Measurements from ENCODE around the gene AHRR.

Gene AHRR

GRCh38 chr5:424301-425110 is 103.0 kb downstream of the AHRR start:
- Mint-ChIP-seq H3K9me3 (no peaks in the 10 kb centered on the region), H3K36me3 (ENCODE audit: low read depth) (peaks cover 13% of the 10 kb centered on the region), H3K27me3 (ENCODE audit: low read depth) (no peaks in the 10 kb centered on the region), H3K4me1 (ENCODE audit: low read depth) (peaks cover 9% of the 10 kb centered on the region), H3K4me3 (no peak overlapping the region), H3K27ac (no peak overlapping the region)

GRCh38 chr5:425714-426113 is 104.2 kb downstream of the AHRR start:
- no peak overlapping the region for H3K4me3 Mint-ChIP-seq
- no peak overlapping the region for H3K27ac Mint-ChIP-seq
- no peaks in the 10 kb centered on the region for H3K27me3 Mint-ChIP-seq (ENCODE audit: low read depth)
- no peaks in the 10 kb centered on the region for H3K9me3 Mint-ChIP-seq
- H3K4me1 Mint-ChIP-seq (ENCODE audit: low read depth): peaks cover 9% of the 10 kb centered on the region
- H3K36me3 Mint-ChIP-seq (ENCODE audit: low read depth): peaks cover 13% of the 10 kb centered on the region

GRCh38 chr5:426392-426976 is 105.0 kb downstream of the AHRR start:
- H3K4me1 Mint-ChIP-seq (ENCODE audit: low read depth): peaks cover 9% of the 10 kb centered on the region
- peak overlapping the region; percentile 1 for H3K27ac Mint-ChIP-seq

GRCh38 chr5:427415-428087 is 106.0 kb downstream of the AHRR start:
- H3K9me3 Mint-ChIP-seq: no peaks in the 10 kb centered on the region
- no peak overlapping the region for H3K4me3 Mint-ChIP-seq
- peaks cover 13% of the 10 kb centered on the region for H3K36me3 Mint-ChIP-seq (ENCODE audit: low read depth)
- H3K4me1 Mint-ChIP-seq (ENCODE audit: low read depth): peaks cover 9% of the 10 kb centered on the region
- no peaks in the 10 kb centered on the region for H3K27me3 Mint-ChIP-seq (ENCODE audit: low read depth)
- no peak overlapping the region for H3K27ac Mint-ChIP-seq

More at GRCh38 chr5:426392-426976, 105.0 kb downstream of the AHRR start:
- peaks cover 13% of the 10 kb centered on the region for H3K36me3 Mint-ChIP-seq (ENCODE audit: low read depth)
- H3K27me3 Mint-ChIP-seq (ENCODE audit: low read depth): no peaks in the 10 kb centered on the region
- no peaks in the 10 kb centered on the region for H3K9me3 Mint-ChIP-seq
- no peak overlapping the region for H3K4me3 Mint-ChIP-seq

- H3K27ac Mint-ChIP-seq: no peak overlapping the region
- H3K4me1 Mint-ChIP-seq (ENCODE audit: low read depth): peaks cover 5% of the 10 kb centered on the region
- H3K4me3 Mint-ChIP-seq: no peak overlapping the region
- no peaks in the 10 kb centered on the region for H3K27me3 Mint-ChIP-seq (ENCODE audit: low read depth)
- H3K9me3 Mint-ChIP-seq: no peaks in the 10 kb centered on the region
- peaks cover 13% of the 10 kb centered on the region for H3K36me3 Mint-ChIP-seq (ENCODE audit: low read depth)
Measured at GRCh38 chr5:428219-428618, 106.7 kb downstream of the AHRR start.

- Mint-ChIP-seq H3K36me3 (ENCODE audit: low read depth) (peaks cover 10% of the 10 kb centered on the region), H3K27me3 (ENCODE audit: low read depth) (no peaks in the 10 kb centered on the region), H3K9me3 (no peaks in the 10 kb centered on the region), H3K4me3 (no peak overlapping the region), H3K27ac (no peak overlapping the region), H3K4me1 (ENCODE audit: low read depth) (peaks cover 4% of the 10 kb centered on the region)
Measured at GRCh38 chr5:428754-429452, 107.4 kb downstream of the AHRR start.

GRCh38 chr5:429453-430188 is 108.1 kb downstream of the AHRR start:
- H3K4me1 Mint-ChIP-seq (ENCODE audit: low read depth): peaks cover 4% of the 10 kb centered on the region
- peaks cover 10% of the 10 kb centered on the region for H3K36me3 Mint-ChIP-seq (ENCODE audit: low read depth)
- H3K4me3 Mint-ChIP-seq: no peak overlapping the region
- H3K9me3 Mint-ChIP-seq: no peaks in the 10 kb centered on the region
- no peak overlapping the region for H3K27ac Mint-ChIP-seq
- H3K27me3 Mint-ChIP-seq (ENCODE audit: low read depth): no peaks in the 10 kb centered on the region

- Mint-ChIP-seq H3K9me3 (no peaks in the 10 kb centered on the region), H3K36me3 (ENCODE audit: low read depth) (peaks cover 10% of the 10 kb centered on the region), H3K27ac (no peak overlapping the region), H3K27me3 (ENCODE audit: low read depth) (no peaks in the 10 kb centered on the region), H3K4me1 (ENCODE audit: low read depth) (peaks cover 2% of the 10 kb centered on the region), H3K4me3 (no peak overlapping the region)
Measured at GRCh38 chr5:430214-430925, 108.9 kb downstream of the AHRR start.

- Mint-ChIP-seq H3K9me3 (no peaks in the 10 kb centered on the region), H3K4me1 (ENCODE audit: low read depth) (no peaks in the 10 kb centered on the region), H3K4me3 (no peak overlapping the region), H3K36me3 (ENCODE audit: low read depth) (peaks cover 10% of the 10 kb centered on the region), H3K27me3 (ENCODE audit: low read depth) (no peaks in the 10 kb centered on the region), H3K27ac (no peak overlapping the region)
Measured at GRCh38 chr5:431001-431710, 109.6 kb downstream of the AHRR start.

- no peak overlapping the region for H3K27ac Mint-ChIP-seq
Measured at GRCh38 chr5:431711-432050, 110.2 kb downstream of the AHRR start.

GRCh38 chr5:432201-432927 is 110.8 kb downstream of the AHRR start:
- Mint-ChIP-seq H3K36me3 (ENCODE audit: low read depth) (peaks cover 5% of the 10 kb centered on the region), H3K27ac (no peak overlapping the region), H3K9me3 (no peaks in the 10 kb centered on the region), H3K4me1 (ENCODE audit: low read depth) (no peaks in the 10 kb centered on the region), H3K4me3 (no peak overlapping the region), H3K27me3 (ENCODE audit: low read depth) (no peaks in the 10 kb centered on the region)

More at GRCh38 chr5:431711-432050, 110.2 kb downstream of the AHRR start:
- no peaks in the 10 kb centered on the region for H3K4me1 Mint-ChIP-seq (ENCODE audit: low read depth)
- H3K36me3 Mint-ChIP-seq (ENCODE audit: low read depth): peaks cover 6% of the 10 kb centered on the region
- no peak overlapping the region for H3K4me3 Mint-ChIP-seq
- H3K9me3 Mint-ChIP-seq: no peaks in the 10 kb centered on the region
- no peaks in the 10 kb centered on the region for H3K27me3 Mint-ChIP-seq (ENCODE audit: low read depth)

GRCh38 chr5:432928-433791 is 111.6 kb downstream of the AHRR start:
- no peaks in the 10 kb centered on the region for H3K4me1 Mint-ChIP-seq (ENCODE audit: low read depth)
- no peak overlapping the region for H3K4me3 Mint-ChIP-seq
- H3K9me3 Mint-ChIP-seq: no peaks in the 10 kb centered on the region
- H3K27ac Mint-ChIP-seq: no peak overlapping the region
- H3K36me3 Mint-ChIP-seq (ENCODE audit: low read depth): peaks cover under 1% of the 10 kb centered on the region
- no peaks in the 10 kb centered on the region for H3K27me3 Mint-ChIP-seq (ENCODE audit: low read depth)

Measured in T-helper 1 cell treated with Interleukin-12 subunit alpha and Interleukin-12 subunit beta and Interleukin-4 antibody, amounts not matched to agents 30 μg/mL and 1 μg/mL, for 36 hours (primary cell).